Stomach (tissue), 9 donors: Measurements from ENCODE around the gene MAP3K5. TPM values are rescaled to one million over a fixed set of nuclear protein-coding genes. Genes with fewer than 3 reads are reported as not detected.

Experiments
- DNase-seq, 2 donors: peaks; one replicate each; pipeline versions ENCODE4 v3.0.0 to v3.0.0-alpha.2; 2013 to 2019
- H3K27ac ChIP-seq, 5 donors: fragments of 200-600 bp in 4 of 5; sonication (generic) in 4 of 5; one replicate each; pipeline ENCODE4 v1.5.1; 2013 to 2019; ENCODE audit warnings: mild to moderate bottlenecking in 1 of 5, moderate library complexity in 1 of 5
- H3K27me3 ChIP-seq, 3 donors: fragments of 200-600 bp; sonication (generic); one replicate each; pipeline ENCODE4 v1.5.1; 2017 to 2019; ENCODE audit warnings: mixed run types in 1 of 3
- H3K36me3 ChIP-seq, 4 donors: fragments of 200-600 bp; sonication (generic); 1 replicate in 3 of 4; 2 replicates in 1 of 4; pipeline ENCODE4 v1.5.1; 2016 to 2019
- H3K4me1 ChIP-seq, 4 donors: fragments of 200-600 bp; sonication (generic); one replicate each; pipeline ENCODE4 v1.5.1; 2016 to 2019
- H3K4me3 ChIP-seq, 4 donors: fragments of 200-600 bp; sonication (generic) in 3 of 4; one replicate each; pipeline ENCODE4 v1.5.1; 2016 to 2019; ENCODE audit warnings: mild to moderate bottlenecking in 1 of 4
- H3K9me3 ChIP-seq, 4 donors: fragments of 200-600 bp; sonication (generic); one replicate each; pipeline ENCODE4 v1.5.1; 2016 to 2019
- CTCF ChIP-seq, 7 experiments: fragments of 450-650 bp in 4 of 7; fragments of 200-600 bp in 3 of 7; sonication (generic) in 3 of 7; IDR thresholded peaks; one replicate each; pipeline ENCODE4 v1.5.1; 2016 to 2019; ENCODE audit warnings: antibody characterized with exemption in 7 of 7, control low read depth in 2 of 7, mild to moderate bottlenecking in 1 of 7
- EP300 ChIP-seq: sonication (generic); formaldehyde crosslinking; IDR thresholded peaks from one replicate; pipeline ENCODE4 v1.6.1; 2017; ENCODE audit warnings: antibody characterized with exemption
- POLR2A ChIP-seq, 4 donors: fragments of 450-650 bp; IDR thresholded peaks; one replicate each; pipeline ENCODE4 v1.6.1; 2016; ENCODE audit warnings: antibody characterized with exemption in 4 of 4, control low read depth in 2 of 4, mild to moderate bottlenecking in 1 of 4, moderate library complexity in 1 of 4
- POLR2AphosphoS5 ChIP-seq, 3 donors: sonication (generic); formaldehyde crosslinking; IDR thresholded peaks; one replicate each; pipeline ENCODE4 v1.6.1; 2016; ENCODE audit warnings: antibody characterized with exemption in 3 of 3
- WGBS, 5 donors: extraction: QIAGEN DNeasy Blood & Tissue Kit in 3 of 5; methylation state at CpG; one replicate each; pipeline versions ENCODE4 v1.1.5 to v1.1.7; 2013 to 2018; 5-methylcytosine and 5-hydroxymethylcytosine counted together
- intact Hi-C: fragments of 100-400 bp; cut with DNase I; formaldehyde crosslinking; loops from one replicate; pipeline ENCODE4 v1.15.1; 2023; ENCODE audit warnings: low total_unique reads
- polyA plus RNA-seq, 3 donors: library from polyadenylated mRNA; stranded (reverse); fragments of 200-250 nt; gene quantifications; one replicate each; pipeline ENCODE4 v1.2.3, GENCODE V29; 2013
- total RNA-seq, 5 donors: library from RNA; depleted of rRNA; stranded (reverse); fragments of >200 nt; gene quantifications; one replicate each; pipeline versions ENCODE4 v1.1.0 to v1.2.3, GENCODE V29; 2014 to 2016
- donor health status: healthy with polysubstance abuse.
- donor health status: Bipolar disorder and iron deficiency.
- donor health status: healthy.

The MAP3K5 gene
- total and polyA plus RNA-seq, 8 donors = 4.9 to 40.3 (median 23.6) TPM

- H3K4me3 ChIP-seq = no peak overlapping the region
- no peaks in the 10 kb centered on the region for H3K9me3 ChIP-seq
- H3K27me3 ChIP-seq = no peaks in the 10 kb centered on the region
- no peaks in the 10 kb centered on the region for H3K36me3 ChIP-seq
- intact Hi-C loops = no loop called here
- WGBS, 5 donors = 79 to 87% (median 84%) methylated on average over 7 of the region's 7 CpGs
- no peak for DNase-seq
- peak overlapping the region; percentile 39 to 75 (median 46) for H3K27ac ChIP-seq
- TF ChIP-seq POLR2A (IDR thresholded peaks at IDR 0.05) = no peak
- no peak for TF ChIP-seq CTCF (IDR thresholded peaks at IDR 0.05)
- TF ChIP-seq POLR2AphosphoS5 (IDR thresholded peaks at IDR 0.05) = no peak
- no peak for TF ChIP-seq EP300
- H3K4me1 ChIP-seq = peaks cover 17 to 66% (median 31%) of the 10 kb centered on the region in 4 donors
Observed at GRCh38 chr6:136752554-136752953, 39.7 kb downstream of the MAP3K5 start.

GRCh38 chr6:136751991-136752390, 40.3 kb downstream of the MAP3K5 start:
- 81 to 86% (median 82%) methylated on average over 2 of the region's 2 CpGs for WGBS, 5 donors
- Histone ChIP-seq H3K36me3 (no peaks in the 10 kb centered on the region), H3K9me3 (no peaks in the 10 kb centered on the region)

GRCh38 chr6:136751522-136751956, 40.7 kb downstream of the MAP3K5 start:
- Histone ChIP-seq H3K9me3 (no peaks in the 10 kb centered on the region), H3K4me3 (no peak overlapping the region), H3K27me3 (no peaks in the 10 kb centered on the region), H3K27ac (peak overlapping the region in 4 of 5 donors; percentile 39 to 75 (median 52)), H3K4me1 (peaks cover 17 to 59% (median 31%) of the 10 kb centered on the region in 4 donors), H3K36me3 (no peaks in the 10 kb centered on the region)
- WGBS, 5 donors = 46 to 58% (median 49%) methylated on average over 5 of the region's 5 CpGs
- TF ChIP-seq EP300 (no peak), CTCF (IDR thresholded peaks at IDR 0.05) (no peak), POLR2AphosphoS5 (IDR thresholded peaks at IDR 0.05) (no peak), POLR2A (IDR thresholded peaks at IDR 0.05) (no peak)
- intact Hi-C loops = no loop called here
- DNase-seq = no peak

More at GRCh38 chr6:136751991-136752390, 40.3 kb downstream of the MAP3K5 start:
- TF ChIP-seq EP300 (no peak), POLR2AphosphoS5 (IDR thresholded peaks at IDR 0.05) (no peak), CTCF (IDR thresholded peaks at IDR 0.05) (no peak), POLR2A (IDR thresholded peaks at IDR 0.05) (no peak)
- Histone ChIP-seq H3K4me1 (peaks cover 17 to 61% (median 31%) of the 10 kb centered on the region in 4 donors), H3K4me3 (no peak overlapping the region), H3K27me3 (no peaks in the 10 kb centered on the region), H3K27ac (peak overlapping the region in 4 of 5 donors; percentile 39 to 75 (median 52))
- intact Hi-C loops = no loop called here
- no peak for DNase-seq

GRCh38 chr6:136750696-136751521, 41.4 kb downstream of the MAP3K5 start:
- TF ChIP-seq POLR2AphosphoS5 (IDR thresholded peaks at IDR 0.05) (no peak), CTCF (IDR thresholded peaks at IDR 0.05) (no peak)
- Histone ChIP-seq H3K27me3 (no peaks in the 10 kb centered on the region), H3K9me3 (no peaks in the 10 kb centered on the region), H3K27ac (peak overlapping the region in 4 of 5 donors; percentile 39 to 75 (median 52)), H3K4me1 (peaks cover 17 to 58% (median 31%) of the 10 kb centered on the region in 4 donors), H3K4me3 (no peak overlapping the region), H3K36me3 (no peaks in the 10 kb centered on the region)
- no peak for DNase-seq
- intact Hi-C loops = no loop called here
- WGBS, 5 donors = 55 to 75% (median 72%) methylated on average over 4 of the region's 4 CpGs
